ENCODE data around the gene SLC46A3.
"Not testable (repeated sequence)": the region's sequence is repeated elsewhere in the genome, so short reads cannot be mapped to it uniquely, and the experiment has no call there.

Gene SLC46A3

DNA sequence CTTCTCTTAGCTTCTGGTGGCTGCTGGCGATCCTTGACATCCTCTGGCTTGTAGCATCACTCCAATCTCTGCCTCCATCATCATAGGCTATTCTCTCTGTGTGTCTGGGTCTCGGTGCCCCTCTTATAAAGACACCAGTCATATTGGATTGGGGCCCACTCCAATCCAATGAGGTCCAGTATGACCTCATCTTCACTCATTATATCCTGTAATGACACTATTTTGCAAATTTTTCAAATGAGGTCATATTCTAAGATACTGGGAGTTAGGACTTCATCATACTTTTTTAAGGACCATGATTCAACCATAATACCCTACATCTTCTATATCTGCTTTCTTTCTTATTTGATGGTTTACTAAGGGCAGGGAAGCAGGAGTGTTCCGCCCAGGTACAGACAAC is 12.0 kb upstream of the SLC46A3 start:
- DNase-seq (ENCODE audit: low spot score), result no peak

DNA sequence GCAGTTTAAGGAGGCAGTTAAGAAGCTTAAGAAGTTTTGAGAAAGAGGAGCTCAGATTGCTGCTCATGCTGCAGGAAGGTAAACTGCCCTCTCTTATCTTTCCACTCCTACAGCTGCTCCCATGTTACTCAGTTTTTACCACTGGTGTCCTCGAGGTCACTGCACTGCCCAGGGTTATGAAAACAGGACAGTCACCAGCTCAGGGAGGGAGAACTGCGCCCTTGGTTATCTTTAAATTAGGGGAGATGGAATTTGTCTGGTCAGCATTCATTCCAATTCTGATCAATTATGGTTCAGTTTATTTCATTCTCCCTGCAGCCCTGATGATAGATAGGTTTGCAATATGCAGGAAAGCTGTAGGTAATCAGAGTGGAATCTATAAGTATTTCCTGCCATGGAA is 10.8 kb upstream of the SLC46A3 start:
- no peak for DNase-seq (ENCODE audit: low spot score)

DNA sequence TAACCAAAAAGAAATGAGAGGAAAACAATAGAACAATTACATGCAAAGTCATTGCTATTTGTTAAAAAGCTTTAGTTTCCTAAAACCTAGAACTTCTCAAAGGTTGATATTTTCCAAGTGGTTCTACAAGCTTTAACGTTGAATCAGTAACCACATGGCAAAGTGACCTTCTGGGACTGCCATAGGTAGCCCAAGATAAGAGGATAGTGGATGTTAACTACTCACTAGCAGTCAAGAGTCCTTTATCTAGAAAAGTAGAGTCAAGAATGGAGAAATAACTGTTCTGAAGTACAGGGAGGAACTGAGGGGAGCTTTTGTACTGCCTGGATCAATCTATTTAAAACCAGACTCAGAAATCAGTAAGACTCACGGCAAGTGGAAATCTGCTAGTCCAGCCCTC is 9.9 kb upstream of the SLC46A3 start:
- DNase-seq (ENCODE audit: low spot score), result no peak

DNA sequence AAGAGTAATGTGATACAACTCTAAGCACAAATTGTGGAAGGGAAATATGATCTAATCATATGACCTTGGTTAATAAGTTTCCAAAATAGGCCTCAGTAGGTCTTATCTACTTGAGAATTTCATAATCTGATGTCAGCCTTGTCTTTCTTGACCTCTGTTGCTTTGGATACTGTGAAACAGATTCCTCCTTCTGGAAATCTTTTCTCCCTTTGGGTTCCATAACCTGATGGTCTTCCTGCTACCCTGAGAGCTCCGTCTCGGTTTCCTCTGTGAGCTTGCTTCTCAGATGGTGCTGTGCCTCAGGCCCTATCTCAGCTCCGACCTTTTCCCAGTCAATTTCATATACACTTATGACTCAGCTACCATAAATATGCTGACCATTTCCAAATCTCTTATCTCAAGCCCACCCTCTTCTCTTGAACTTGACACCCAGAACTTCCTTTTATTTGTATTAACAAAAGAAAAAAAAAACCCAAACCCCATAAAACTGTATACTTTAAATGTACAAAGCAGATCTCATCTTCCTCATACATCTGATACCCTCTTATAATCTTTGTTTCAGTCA is 6.4 kb upstream of the SLC46A3 start:
- DNase-seq (ENCODE audit: low spot score), result no peak

DNA sequence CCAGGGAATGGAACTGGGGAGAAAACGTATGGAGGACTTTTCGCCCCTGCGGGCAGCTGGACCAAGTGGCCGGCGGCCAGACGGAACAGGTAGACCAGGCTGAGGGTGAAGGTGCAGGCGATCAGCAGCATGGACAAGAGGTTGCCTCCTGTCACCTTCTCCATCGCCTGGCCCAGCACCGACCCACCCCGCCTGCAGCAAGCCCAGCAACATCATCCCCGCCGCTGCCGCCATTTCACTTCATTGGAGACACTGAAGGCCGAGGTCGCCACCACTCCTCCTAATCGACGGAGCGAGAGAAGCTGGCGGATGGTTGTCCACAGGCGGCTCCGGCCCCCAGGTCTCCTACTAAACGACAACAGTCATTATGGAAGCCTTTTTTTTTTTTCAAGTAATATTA is 5.0 kb upstream of the SLC46A3 start:
- no peak for DNase-seq (ENCODE audit: low spot score)

DNA sequence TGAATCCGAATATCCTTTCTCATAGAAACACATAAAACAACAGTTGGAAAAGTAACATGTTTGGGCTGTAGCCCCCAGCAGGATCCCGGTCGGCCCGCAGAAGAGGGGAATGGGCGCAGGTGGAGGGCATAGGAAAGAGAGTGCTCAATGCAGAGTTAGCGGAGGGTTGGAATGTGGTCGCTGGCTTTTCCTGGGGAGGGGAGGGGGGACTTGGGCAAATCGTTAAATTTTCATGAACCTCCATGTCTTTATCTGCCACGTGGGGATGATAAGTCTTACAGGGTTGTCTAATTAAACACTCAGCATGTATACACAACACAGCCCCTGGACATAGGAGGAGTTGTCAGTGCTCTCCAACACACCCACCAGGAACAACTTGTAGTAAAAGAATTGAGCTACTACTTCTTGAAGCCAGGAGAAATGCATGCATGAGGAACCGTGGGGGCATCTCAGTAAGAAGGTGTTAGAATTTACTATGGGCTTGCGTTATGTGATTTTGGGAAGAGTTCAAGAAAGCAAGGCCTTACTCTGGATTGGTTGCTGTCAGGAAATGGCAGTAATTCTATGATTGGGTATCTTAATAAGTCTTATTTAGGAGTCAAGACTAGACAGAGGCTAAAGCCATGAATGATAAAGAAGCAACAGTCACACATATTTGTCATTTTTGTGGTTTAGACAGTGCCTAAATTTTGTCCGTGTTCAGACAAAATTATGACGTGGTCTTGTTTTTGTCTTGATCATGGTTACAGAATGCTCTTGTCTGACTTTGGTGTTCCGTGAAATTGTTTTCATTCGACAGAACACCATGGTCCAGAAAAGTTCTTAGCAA is 671 bp upstream of the SLC46A3 start:
- peak; percentile 3 for DNase-seq (ENCODE audit: low spot score)

DNA sequence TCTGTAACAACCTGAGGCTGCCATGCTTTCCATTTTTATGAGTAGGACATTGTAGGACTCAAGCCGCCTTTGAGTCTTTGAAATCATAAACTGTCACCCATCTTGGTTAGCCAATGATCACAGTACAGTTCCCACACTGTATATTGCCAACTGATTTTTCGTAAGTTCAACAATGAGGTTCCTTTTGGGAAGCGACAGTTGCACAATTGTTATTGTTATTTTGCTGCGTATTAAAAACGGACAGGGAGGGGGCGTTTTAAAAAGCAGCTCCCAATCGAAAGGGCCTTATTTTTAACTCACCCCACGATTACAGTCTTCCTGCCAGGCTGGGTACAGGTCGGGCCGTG is 601 bp downstream of the SLC46A3 start:
- DNase-seq (ENCODE audit: low spot score), result no peak

DNA sequence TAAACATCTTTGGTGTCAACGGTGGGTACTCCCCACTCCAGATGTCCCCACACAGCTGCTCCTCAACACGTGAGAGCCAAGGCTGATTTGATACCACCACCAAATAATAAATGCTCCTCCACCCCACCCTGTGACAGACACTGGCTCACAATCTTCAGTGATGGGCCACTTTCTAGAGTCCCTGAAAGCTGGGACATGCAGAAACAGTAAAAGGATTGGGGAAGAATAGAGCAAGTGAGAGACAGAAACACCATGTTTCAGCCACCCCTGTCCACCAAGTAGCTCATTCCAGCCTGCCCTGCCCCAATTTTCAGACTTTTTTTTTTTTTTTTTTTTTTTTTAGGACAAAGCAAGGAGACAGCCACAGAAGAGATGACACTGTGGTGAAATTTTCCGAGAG is 1.6 kb downstream of the SLC46A3 start:
- no peak for DNase-seq (ENCODE audit: low spot score)

DNA sequence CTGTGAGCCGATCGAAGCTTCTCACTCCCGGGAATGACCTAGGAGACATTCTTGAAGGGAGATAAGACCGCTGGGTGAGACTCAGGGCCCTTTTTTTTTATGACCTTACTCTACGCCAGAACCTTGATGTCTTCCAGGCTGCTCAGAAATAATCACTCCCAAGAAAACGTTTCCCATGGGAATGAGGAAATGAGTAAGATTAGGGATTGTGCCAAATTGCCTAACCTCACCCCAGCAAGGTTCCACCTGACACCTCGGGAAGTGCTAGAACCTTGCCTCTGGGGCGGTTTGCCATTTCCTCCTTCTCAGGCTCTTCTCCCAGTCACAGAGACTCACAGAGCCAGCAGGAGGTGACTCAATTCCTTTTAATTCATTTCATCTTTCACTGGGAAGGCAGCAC is 2.3 kb downstream of the SLC46A3 start:
- no peak for DNase-seq (ENCODE audit: low spot score)

DNA sequence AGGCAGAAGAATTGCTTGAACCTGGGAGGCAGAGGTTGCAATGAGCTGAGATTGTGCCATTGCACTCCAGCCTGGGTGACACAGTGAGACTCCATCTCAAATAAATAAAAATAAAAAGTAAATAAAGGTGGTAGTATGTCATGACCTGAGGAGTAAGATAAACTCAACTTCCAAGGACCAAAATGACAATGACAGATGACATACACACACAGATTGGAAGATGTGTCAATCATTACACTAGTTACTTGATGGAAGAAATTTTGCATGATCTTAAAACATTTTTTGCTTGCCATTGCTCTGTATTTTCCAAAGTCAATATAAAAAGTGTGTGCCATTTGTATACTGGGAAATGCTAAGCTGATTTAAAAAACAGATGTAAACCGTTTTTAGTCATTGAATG is 4.1 kb downstream of the SLC46A3 start:
- DNase-seq (ENCODE audit: low spot score), result no peak

DNA sequence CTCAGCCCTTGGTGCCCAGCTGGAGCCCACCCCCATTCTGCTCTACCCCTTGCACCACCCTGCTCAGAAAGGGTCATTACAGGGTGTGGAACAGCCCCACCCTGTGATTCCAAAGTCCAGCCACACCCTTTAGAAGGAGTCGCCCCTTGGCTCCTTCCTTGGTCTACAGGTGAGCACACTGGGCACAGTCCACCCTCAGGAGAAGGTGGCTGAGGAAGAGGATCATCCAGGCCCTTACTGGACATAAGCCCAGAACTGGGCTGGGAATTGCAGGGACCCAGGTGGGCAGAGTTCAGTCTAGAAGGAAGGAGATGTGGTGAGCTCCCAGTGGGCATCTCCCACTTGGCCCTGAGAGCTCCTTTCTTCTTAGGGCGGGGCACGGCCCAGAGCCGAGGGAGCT is 8.6 kb downstream of the SLC46A3 start:
- no peak for DNase-seq (ENCODE audit: low spot score)

DNA sequence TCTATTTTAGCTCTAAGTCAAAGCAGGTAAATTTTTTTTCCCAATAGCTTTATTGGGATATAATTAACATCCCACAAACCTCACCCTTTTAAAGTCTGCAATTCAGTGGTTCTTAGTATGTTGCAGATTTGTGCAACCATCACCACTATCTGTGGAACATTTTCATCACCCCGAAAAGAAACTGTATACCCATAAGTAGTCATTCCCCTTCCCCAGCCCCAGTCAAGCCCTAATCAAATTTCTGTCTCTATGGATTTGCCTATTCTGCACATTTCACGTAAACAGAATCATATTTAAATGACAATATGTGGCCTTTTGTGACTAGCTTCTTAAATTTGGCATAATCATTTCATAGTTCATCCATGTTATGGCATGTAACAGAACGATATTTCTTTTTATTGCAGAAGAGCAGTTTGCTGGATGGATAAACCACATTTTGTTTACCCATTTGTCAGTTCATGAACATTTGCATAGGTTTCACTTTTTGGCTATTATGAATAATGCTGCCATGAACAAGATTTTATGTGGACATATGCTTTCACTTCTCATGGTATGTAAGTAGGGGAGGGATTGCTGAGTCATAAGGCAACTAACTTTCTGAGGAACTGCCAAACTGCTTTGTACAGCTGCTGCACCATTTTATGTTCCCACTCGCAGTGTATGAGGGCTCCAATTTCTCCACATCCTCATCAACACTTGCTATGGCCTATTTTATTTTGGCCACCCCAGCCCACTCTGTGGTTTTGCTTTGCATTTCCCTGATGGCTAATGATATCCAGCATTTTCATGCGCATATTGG is 10.9 kb downstream of the SLC46A3 start:
- peak; percentile 5 for DNase-seq (ENCODE audit: low spot score)

DNA sequence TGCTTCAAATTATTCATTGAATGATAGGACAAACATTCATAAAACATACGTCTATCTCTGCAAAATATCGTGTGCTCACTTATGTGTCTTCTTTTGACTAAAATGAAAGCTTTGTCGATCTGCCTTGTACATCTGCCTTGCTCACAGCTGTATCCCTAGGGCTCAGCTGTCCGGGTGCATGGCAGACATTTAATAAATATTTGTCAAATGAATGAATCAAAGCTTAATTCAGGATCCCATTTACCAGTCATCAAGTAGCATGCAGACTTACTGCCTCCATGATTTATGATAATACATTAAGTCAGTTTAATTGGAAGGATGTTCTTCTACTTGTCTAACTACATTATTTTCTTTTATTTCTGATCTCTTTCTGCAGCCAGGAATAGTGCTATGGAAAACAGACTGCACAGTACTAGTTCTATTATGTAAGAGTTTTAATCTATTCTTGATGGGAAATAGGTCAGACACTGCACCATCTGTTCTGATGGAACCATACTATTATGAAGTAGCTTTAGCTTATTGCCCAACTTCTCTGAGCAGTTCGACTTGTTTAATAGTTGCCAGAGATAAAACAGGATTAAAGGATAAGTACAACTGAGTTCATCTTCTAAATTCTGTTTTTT is 13.2 kb downstream of the SLC46A3 start:
- DNase-seq (ENCODE audit: low spot score), result no peak

DNA sequence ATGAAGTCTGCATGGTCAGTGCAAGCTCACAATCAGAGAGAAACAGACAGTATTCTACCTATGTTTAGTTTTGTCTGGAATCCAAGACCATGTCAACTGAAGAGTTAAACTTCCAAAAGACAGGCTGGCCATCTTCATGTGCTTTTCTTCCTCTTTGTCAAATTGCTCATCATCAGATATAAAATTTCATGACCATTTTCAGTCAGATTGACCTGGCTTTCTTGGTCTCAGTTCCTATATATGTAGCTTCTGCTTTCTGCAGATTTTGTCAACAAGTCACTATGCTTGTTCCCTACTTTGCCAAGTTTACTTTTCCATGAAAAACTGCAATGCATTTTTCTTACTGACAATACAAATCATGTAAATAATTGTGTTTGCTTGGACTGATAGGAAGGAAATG is 13.9 kb downstream of the SLC46A3 start:
- DNase-seq (ENCODE audit: low spot score), result no peak

DNA sequence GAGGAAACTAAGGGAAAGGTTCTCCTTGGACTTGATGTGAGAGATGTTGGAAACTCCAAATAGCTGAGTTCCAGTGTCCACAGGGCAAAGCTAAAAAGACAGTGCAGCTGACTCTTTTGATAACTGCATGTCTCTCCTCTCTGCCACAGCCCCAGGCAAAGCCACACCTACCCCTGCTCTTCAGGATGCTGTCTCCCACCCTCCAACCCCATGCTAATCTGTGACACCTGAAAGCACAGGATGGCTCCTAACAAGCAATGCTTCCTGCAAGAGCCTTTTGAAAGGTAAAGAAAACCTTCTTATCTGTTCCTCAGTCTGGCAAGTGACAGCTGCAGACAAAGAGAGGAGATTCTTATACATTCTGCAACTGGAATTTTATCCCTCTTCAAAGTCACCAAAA is 14.5 kb downstream of the SLC46A3 start:
- DNase-seq (ENCODE audit: low spot score), result no peak

DNA sequence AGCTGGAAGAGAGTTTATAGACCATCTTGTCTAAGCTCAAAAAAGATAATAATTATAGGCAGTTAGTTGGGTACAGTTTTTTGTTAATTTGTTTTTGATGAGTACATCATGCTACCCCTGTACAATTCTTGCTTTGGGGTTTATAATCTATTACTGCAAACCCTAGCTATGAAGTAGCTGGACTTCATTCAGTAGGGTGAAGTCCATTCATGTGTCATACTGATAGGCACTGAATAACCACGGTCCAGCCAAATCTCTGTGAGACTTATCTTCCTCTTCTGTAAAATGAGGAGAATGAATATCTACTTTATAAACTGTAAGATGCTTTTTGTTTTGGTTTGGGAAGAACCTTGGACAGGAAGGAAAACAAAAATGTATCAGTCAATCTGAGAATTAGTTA is 19.5 kb downstream of the SLC46A3 start:
- no peak for DNase-seq (ENCODE audit: low spot score)

DNA sequence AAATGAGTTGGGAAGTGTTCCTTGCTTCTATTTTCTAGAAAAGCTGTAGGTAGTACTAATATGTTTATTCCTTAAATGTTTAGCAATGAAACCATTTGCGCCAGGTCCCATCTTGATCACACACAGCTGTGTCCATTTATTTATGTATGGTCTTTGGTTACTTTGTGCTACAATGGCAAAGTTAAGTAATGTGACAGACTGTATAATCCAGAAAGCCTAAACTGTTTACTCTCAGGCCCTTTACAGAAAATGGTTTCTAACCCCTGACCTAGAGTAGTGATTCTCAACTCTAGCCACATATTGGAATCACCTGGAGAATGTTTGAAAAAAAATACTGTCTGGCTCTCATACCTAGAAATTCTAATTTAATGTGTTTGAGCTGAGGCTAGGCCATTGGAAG is 21.3 kb downstream of the SLC46A3 start:
- no peak for DNase-seq (ENCODE audit: low spot score)

DNA sequence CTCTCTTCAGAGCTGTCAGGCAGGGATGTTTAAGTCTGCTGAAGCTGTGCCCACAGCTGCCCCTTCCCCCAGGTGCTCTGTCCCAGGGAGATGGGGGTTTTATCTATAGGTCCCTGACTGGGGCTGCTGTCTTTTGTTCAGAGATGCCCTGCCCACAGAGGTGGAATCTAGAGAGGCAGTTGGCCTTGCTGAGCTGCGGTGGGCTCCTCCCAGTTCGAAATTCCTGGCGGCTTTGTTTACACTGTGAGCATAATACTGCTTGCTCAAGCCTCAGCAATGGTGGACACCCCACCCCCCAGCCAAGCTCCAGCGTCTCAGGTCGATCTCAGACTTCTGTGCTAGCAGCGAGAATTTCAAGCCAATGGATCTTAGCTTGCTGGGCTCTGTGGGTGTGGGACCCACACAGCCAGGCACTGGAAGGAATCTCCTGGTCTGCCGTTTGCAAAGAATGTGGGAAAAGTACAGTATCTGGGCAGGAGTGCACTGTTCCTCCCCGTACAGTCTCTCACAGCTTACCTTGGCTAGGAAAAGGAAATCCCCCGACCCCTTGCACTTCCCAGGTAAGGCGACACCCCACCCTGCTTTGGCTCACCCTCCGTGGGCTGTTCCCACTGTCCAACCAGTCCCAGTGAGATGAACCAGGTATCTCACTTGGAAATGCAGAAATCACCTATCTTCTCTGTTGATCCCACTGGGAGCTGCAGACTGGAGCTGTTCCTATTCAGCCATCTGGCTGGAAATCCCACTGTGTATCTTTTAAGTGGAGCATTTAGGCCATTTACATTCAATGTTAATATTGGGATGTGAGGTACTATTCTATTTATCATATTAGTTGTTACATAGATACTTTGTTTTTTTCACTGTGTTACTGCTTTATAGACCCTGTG is 24.9 kb downstream of the SLC46A3 start:
- not testable (repeated sequence) for DNase-seq (ENCODE audit: low spot score)

DNA sequence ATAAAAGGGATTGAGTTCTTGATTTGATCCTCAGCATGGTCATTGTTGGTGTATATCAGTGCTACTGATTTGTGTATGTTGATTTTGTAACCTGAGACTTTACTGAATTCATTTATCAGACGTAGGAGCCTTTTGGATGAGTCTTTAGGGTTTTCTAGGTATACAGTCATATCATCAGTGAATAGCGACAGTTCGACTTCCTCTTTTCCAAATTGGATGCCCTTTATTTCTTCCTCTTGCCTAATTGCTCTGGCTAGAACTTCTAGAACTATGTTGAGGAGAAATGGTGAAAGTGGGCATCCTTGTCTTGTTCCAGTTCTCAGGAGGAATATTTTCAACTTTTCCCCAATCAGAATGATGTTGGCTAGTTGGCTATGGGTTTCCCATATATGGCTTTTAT is 32.9 kb downstream of the SLC46A3 start:
- no peak for DNase-seq (ENCODE audit: low spot score)

DNA sequence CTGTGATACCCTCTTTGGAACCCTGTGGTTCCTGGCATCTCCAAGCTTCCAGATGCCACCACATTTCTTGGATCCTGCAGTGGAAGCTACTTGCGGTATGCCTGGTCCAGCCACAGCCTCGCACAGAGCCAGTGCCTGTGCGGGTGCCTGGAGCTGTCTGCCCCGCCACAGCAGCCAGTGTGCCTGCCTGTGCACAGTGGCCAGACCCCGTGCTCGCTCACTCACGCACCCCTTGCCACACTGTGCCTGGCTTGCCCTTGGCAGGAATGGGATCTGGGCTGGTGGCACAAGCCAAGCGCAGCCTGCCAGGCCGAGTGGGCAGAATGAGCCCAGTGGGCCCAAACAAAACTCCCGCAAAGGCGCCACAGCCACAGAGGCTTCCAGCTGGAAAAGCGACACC is 33.7 kb downstream of the SLC46A3 start:
- no peak for DNase-seq (ENCODE audit: low spot score)

DNA sequence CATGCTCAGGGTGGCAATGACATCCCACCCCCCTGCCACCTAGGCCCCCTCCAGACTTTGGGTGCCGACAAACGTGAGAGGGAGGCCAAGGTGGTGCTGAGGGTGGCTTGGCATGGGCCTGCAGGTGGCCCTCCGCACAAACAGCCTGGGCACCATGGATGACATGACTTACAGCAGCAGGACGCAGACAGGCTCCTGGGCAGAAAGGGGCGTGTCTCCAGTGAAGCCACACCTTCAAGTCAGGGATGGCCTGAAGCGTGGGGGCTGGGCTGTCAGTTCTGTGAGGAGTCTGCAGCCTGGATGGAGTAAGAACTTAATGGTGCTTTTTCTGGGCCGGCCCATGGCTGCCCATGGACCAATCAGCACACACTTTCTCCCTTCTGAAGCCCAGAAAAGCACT is 34.5 kb downstream of the SLC46A3 start:
- no peak for DNase-seq (ENCODE audit: low spot score)

DNA sequence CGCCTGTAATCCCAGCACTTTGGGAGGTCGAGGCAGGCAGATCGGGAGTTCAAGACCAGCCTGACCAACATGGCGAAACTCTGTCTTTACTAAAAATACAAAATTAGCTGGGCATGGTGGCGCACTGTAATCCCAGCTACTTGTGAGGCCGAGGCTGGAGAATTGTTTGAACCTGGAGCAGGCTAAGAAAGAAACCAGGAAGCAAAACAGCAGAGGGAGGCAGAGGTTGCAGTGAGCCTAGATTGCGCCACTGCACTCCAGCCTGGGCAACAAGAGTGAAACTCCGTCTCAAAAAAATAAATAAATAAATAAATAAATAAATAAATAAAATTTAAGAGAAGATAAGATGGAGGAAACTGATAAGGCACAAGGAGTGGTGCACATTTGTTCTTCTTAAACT is 35.6 kb downstream of the SLC46A3 start:
- not testable (repeated sequence) for DNase-seq (ENCODE audit: low spot score)

All from CD4-positive, alpha-beta T cell treated with Interleukin-15 for 4 hours (primary cell).